Uterus (tissue), 4 donors: ENCODE data around the gene EMB. TPM values are rescaled to one million over a fixed set of nuclear protein-coding genes. Genes with fewer than 3 reads are reported as not detected.
"Not testable (repeated sequence)": the region's sequence is repeated elsewhere in the genome, so short reads cannot be mapped to it uniquely, and the experiment has no call there.

Source experiments
- DNase-seq, 2 donors: peaks; one replicate each; pipeline ENCODE4 v3.0.0-alpha.2; 2019 to 2020
- H3K27ac ChIP-seq, 2 donors: fragments of 200-600 bp; sonication (generic); 1 replicate in 1 of 2; 2 replicates in 1 of 2; pipeline ENCODE4 v1.5.1; 2016 to 2018
- H3K27me3 ChIP-seq, 2 donors: fragments of 200-600 bp; sonication (generic); one replicate each; pipeline ENCODE4 v1.5.1; 2018 to 2019; ENCODE audit warnings: control low read depth in 1 of 2
- H3K36me3 ChIP-seq, 2 donors: fragments of 200-600 bp; sonication (generic); one replicate each; pipeline ENCODE4 v1.5.1; 2019; ENCODE audit warnings: control low read depth in 1 of 2
- H3K4me1 ChIP-seq, 2 donors: fragments of 200-600 bp; sonication (generic); one replicate each; pipeline ENCODE4 v1.5.1; 2018 to 2019; ENCODE audit warnings: control low read depth in 1 of 2
- H3K4me3 ChIP-seq, 2 donors: fragments of 200-600 bp; sonication (generic); 1 replicate in 1 of 2; 2 replicates in 1 of 2; pipeline ENCODE4 v1.5.1; 2018 to 2019; ENCODE audit warnings: mild to moderate bottlenecking in 1 of 2
- H3K9me3 ChIP-seq, 2 donors: fragments of 200-600 bp; sonication (generic); one replicate each; pipeline ENCODE4 v1.5.1; 2019; ENCODE audit warnings: control low read depth in 1 of 2
- POLR2A ChIP-seq, 2 donors: fragments of 450-650 bp; IDR thresholded peaks; one replicate each; pipeline ENCODE4 v1.6.1; 2016; ENCODE audit warnings: antibody characterized with exemption in 2 of 2, mild to moderate bottlenecking in 1 of 2, moderate library complexity in 1 of 2
- intact Hi-C: fragments of 100-400 bp; cut with DNase I; formaldehyde crosslinking; loops from one replicate; pipeline ENCODE4 v1.15.1; 2023; ENCODE audit warnings: low total_unique reads
- total RNA-seq, 4 donors: library from RNA; depleted of rRNA in 3 of 4; stranded (reverse); fragments of >200 nt in 3 of 4; gene quantifications; one replicate each; pipeline versions ENCODE4 v1.1.0 to v1.2.4, GENCODE V29; 2014 to 2023
- TF ChIP-seq, protein P1 (sequence below), 4 experiments: fragments of 200-600 bp in 2 of 4; fragments of 450-650 bp in 2 of 4; sonication (generic) in 2 of 4; IDR thresholded peaks; one replicate each; pipeline ENCODE4 v1.5.1; 2016 to 2019; ENCODE audit warnings: antibody characterized with exemption in 4 of 4, mild to moderate bottlenecking in 2 of 4, moderate library complexity in 1 of 4
- donor health status: DM: yes; HTN: yes; CAD: no.

The EMB gene
- total RNA-seq, 4 donors from 2014 or later: 0.51 to 10.4 (median 3.7) TPM

DNA sequence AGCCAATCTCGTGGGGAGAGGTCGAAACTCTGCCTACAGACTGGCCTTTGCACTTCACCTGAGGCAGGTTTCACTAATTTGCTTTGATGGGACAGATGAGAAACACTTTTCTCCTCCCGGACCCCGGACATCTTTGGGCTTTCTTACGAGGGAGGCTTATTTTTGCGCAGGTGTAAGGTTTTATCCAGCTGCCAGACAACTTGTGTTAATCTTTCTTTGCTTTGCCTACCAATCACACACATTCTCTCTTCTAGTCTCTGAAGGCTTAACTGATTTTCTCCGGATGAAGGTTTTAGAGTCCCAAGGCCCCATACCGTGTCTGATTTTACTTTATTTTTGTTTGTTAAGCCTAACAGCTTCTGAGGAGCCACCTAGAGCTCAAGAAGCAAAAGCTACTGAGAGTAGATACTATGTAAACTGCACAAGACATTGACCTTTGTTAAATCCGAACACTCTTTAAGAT is 436 bp upstream of the EMB start:
- Histone ChIP-seq H3K4me1 (no peaks in the 10 kb centered on the region), H3K4me3 (no peak overlapping the region), H3K27me3 (no peaks in the 10 kb centered on the region), H3K9me3 (no peaks in the 10 kb centered on the region), H3K36me3 (no peaks in the 10 kb centered on the region), H3K27ac (no peak overlapping the region)
- no peak for TF ChIP-seq POLR2A (IDR thresholded peaks at IDR 0.05)
- TF ChIP-seq, protein P1, sequence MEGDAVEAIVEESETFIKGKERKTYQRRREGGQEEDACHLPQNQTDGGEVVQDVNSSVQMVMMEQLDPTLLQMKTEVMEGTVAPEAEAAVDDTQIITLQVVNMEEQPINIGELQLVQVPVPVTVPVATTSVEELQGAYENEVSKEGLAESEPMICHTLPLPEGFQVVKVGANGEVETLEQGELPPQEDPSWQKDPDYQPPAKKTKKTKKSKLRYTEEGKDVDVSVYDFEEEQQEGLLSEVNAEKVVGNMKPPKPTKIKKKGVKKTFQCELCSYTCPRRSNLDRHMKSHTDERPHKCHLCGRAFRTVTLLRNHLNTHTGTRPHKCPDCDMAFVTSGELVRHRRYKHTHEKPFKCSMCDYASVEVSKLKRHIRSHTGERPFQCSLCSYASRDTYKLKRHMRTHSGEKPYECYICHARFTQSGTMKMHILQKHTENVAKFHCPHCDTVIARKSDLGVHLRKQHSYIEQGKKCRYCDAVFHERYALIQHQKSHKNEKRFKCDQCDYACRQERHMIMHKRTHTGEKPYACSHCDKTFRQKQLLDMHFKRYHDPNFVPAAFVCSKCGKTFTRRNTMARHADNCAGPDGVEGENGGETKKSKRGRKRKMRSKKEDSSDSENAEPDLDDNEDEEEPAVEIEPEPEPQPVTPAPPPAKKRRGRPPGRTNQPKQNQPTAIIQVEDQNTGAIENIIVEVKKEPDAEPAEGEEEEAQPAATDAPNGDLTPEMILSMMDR (IDR thresholded peaks at IDR 0.05): no peak
- no peak for DNase-seq
- intact Hi-C loops: no loop called here

DNA sequence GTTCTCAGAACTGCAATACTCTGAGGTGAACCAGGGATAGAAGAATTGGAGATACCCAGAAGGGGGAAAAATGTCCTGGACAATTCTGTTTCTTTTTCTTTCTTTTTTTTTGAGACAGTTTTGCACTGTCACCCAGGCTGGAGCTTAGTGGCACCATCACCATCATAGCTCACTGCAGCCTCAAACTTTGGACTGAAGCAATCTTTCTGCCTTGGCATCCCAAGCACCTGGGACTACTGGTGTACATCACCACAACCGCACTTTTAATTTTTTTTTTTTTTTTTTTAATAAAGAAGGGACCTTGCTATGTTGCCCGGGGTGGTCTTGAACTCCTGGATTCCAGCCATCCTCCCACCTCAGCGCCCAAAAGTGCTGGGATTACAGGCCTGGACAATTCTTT is 1.9 kb downstream of the EMB start:
- Histone ChIP-seq H3K9me3 (no peaks in the 10 kb centered on the region), H3K27ac (no peak overlapping the region), H3K27me3 (no peaks in the 10 kb centered on the region), H3K4me1 (no peaks in the 10 kb centered on the region), H3K4me3 (no peak overlapping the region), H3K36me3 (no peaks in the 10 kb centered on the region)
- TF ChIP-seq POLR2A (IDR thresholded peaks at IDR 0.05): no peak
- TF ChIP-seq, protein P1 (IDR thresholded peaks at IDR 0.05): no peak
- intact Hi-C loops: no loop called here
- DNase-seq: no peak

DNA sequence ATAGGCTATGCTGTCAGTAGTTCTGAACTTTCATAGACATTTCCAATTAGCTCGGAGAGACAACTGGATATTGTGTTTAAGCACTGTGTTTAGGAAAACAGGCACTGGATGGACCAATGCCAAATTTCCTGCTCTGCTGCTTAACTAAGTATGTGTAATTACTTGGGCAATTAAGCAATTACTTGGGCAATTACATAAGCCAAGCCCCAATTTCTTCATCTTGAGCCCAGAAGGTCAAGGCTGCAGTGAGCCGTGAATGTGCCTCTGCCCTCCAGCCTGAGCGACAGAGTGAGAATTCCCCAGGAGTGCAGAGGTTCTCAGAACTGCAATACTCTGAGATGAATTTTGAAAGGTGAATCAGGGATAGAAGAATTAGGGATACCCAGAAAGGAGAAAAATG is 3.0 kb downstream of the EMB start:
- DNase-seq, H3K9me3 ChIP-seq, H3K27me3 ChIP-seq, H3K4me3 ChIP-seq, intact Hi-C loops, H3K27ac ChIP-seq, H3K4me1 ChIP-seq, H3K36me3 ChIP-seq: not testable (repeated sequence)

DNA sequence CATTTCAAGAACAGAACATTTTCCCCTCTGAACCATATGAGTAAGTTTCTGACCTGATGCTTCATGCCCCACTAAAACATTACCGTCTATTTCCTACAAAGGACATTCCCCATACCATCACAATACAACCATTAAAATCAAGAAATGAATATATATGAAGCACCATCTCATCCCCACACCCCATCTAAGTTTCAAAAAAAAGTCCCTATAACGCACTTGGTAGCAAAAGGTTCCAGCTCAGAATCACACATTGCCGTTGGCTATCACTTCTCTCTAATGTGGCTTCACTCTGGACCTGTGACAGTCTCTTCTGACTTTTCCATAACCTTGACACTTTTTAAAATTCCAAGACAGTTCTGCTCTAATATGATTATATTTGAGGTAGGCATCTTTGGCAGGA is 5.9 kb downstream of the EMB start:
- H3K27me3 ChIP-seq: no peaks in the 10 kb centered on the region

DNA sequence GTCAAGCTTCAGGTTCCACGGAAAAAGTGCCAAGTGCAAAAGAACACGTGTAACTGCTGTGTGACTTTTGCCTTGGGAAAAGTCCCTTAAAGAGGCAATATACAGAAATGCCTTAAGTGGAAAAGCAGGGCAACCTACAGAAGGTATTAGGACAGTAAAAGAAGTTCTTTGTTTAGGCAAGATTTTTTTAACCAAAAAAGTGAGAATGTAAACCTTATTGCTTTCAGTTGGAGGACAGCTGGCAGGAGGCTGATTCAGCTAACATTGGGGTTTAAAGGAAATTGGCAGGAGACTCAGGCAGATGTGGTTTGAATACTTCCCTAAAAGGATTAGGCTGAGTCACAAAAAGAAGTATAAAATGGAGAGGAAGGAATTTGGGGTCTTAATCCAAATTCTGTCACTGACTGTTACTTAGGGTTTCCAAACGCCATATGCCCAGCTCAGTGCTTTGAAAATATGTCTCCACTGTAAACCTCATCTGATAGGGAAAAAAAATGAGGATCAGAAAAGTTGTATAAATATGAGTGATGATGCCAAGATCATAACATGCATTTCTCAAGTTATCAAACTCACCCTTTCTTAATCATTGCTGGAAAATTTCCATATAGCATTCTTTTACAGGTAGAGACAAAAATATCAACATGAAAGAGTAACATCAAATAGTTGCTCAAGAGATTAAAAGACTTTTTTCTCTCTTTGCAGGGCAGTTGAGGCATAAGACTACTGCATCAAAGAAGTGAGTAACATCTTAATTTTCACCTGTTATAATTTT is 9.8 kb downstream of the EMB start:
- H3K4me1 ChIP-seq, H3K27ac ChIP-seq, intact Hi-C loops, DNase-seq, H3K9me3 ChIP-seq, H3K4me3 ChIP-seq, H3K27me3 ChIP-seq, H3K36me3 ChIP-seq: not testable (repeated sequence)

More for the DNA sequence above, 5.9 kb downstream of the EMB start:
- intact Hi-C loops: no loop called here
- no peak overlapping the region for H3K4me3 ChIP-seq
- no peak overlapping the region for H3K27ac ChIP-seq
- TF ChIP-seq POLR2A (IDR thresholded peaks at IDR 0.05): no peak
- TF ChIP-seq, protein P1 (IDR thresholded peaks at IDR 0.05): no peak
- no peaks in the 10 kb centered on the region for H3K9me3 ChIP-seq
- H3K36me3 ChIP-seq: no peaks in the 10 kb centered on the region
- H3K4me1 ChIP-seq: no peaks in the 10 kb centered on the region
- DNase-seq: no peak

DNA sequence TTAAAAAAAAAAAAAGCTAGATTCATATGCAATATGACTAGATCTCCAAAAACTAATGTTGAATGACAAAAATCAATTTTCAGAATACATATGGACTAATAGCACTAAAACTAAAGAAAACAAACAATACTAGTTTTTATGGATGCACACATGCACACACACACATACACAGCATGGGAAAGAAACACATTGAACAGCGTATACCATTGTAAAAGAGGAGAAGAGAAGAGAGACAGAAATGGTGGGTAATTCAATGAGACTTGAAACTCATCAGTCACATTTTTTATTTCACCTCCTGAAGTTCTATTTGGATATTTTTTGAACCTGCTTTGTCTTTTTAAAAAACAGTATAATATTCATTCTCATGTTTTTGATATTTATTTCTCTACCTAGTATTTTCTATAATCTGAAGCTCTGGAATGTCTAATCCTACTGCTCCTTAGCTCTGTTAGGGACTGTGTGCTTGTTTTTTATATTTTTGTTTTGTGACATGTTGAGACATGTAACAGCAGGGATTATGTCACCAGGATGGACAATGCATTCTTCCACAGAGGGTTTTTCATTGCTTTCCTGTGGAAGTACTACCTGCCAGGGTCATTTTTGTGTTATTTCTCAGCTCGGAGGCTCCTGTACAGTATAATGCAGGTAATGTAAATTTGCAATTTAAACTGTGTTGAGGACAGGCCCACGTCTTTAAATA is 17.8 kb downstream of the EMB start:
- intact Hi-C loops, H3K27me3 ChIP-seq, H3K36me3 ChIP-seq, H3K4me1 ChIP-seq, H3K27ac ChIP-seq, DNase-seq, H3K4me3 ChIP-seq, H3K9me3 ChIP-seq: not testable (repeated sequence)

DNA sequence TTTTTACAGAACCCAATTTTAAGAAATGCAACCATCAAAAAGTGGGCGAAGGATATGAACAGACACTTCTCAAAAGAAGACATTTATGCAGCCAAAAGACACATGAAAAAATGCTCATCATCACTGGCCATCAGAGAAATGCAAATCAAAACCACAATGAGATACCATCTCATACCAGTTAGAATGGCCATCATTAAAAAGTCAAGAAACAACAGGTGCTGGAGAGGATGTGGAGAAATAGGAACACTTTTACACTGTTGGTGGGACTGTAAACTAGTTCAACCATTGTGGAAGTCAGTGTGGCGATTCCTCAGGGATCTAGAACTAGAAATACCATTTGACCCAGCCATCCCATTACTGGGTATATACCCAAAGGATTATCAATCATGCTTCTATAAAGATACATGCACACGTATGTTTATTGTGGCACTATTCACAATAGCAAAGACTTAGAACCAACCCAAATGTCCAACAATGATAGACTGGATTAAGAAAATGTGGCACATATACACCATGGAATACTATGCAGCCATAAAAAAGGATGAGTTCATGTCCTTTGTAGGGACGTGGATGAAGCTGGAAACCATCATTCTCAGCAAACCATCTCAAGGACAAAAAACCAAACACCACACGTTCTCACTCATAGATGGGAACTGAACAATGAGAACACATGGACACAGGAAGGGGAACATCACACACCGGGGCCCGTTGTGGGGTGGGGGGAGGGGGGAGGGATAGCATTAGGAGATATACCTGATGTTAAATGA is 19.7 kb downstream of the EMB start:
- H3K4me1 ChIP-seq, DNase-seq, H3K27me3 ChIP-seq, H3K36me3 ChIP-seq, H3K4me3 ChIP-seq, H3K9me3 ChIP-seq, H3K27ac ChIP-seq, intact Hi-C loops: not testable (repeated sequence)
